PFSK-1 (cell line): Measurements from ENCODE around the gene OLIG2.

Experiments
- FOXP2 ChIP-seq: optimal IDR thresholded peaks from 2 replicates; pipeline ENCODE3; 2011; ENCODE audit warnings: borderline replicate concordance, control low read depth, inconsistent platforms; ENCODE audit not compliant: insufficient read depth; ENCODE audit errors: extremely low read length, extremely low read depth
- POLR2AphosphoS5 ChIP-seq: IDR thresholded peaks from 2 replicates; pipeline ENCODE4 v1.6.1; 2012; ENCODE audit warnings: low read depth, mild to moderate bottlenecking, control low read depth, low read length, moderate library complexity
- SIN3A ChIP-seq: IDR thresholded peaks from 2 replicates; pipeline ENCODE4 v1.6.1; 2012; ENCODE audit warnings: mild to moderate bottlenecking, low read length, moderate library complexity, borderline replicate concordance; ENCODE audit not compliant: insufficient read depth
- TAF1 ChIP-seq: IDR thresholded peaks from 2 replicates; pipeline ENCODE4 v1.6.1; 2012; ENCODE audit warnings: low read length, control low read depth, borderline replicate concordance; ENCODE audit not compliant: insufficient read depth
- TF ChIP-seq, protein P1 (sequence below), 2 experiments: IDR thresholded peaks; 2 replicates each; pipeline versions ENCODE4 v1.6.1 to v1.8.0; 2011 to 2012; ENCODE audit warnings: low read depth in 2 of 2, low read length in 2 of 2, control low read depth in 1 of 2, inconsistent platforms in 1 of 2, mild to moderate bottlenecking in 1 of 2, moderate library complexity in 1 of 2; ENCODE audit not compliant: insufficient read depth in 1 of 2

The OLIG2 gene

DNA sequence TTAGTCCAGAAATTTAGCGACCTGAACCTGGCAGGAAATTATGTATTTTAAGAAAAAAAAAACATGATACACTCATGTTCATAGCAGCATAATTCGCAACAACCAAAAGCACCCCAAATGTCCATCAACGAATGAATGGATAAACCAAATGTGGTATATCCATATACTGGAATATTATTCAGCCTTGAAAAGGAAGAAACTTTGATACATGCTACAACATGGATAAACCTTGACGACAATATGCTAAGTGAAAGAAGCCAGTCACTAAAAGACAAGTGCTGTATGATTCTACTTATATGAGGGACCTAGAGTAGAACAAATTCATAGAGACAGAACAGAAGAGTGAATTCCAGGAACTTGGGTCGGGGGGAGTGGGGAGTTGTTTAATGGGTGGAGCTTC lies 43.5 kb downstream of the OLIG2 start:
- TF ChIP-seq FOXP2 (no peak), TAF1 (no peak), SIN3A (no peak), POLR2AphosphoS5 (no peak)
- TF ChIP-seq, protein P1, sequence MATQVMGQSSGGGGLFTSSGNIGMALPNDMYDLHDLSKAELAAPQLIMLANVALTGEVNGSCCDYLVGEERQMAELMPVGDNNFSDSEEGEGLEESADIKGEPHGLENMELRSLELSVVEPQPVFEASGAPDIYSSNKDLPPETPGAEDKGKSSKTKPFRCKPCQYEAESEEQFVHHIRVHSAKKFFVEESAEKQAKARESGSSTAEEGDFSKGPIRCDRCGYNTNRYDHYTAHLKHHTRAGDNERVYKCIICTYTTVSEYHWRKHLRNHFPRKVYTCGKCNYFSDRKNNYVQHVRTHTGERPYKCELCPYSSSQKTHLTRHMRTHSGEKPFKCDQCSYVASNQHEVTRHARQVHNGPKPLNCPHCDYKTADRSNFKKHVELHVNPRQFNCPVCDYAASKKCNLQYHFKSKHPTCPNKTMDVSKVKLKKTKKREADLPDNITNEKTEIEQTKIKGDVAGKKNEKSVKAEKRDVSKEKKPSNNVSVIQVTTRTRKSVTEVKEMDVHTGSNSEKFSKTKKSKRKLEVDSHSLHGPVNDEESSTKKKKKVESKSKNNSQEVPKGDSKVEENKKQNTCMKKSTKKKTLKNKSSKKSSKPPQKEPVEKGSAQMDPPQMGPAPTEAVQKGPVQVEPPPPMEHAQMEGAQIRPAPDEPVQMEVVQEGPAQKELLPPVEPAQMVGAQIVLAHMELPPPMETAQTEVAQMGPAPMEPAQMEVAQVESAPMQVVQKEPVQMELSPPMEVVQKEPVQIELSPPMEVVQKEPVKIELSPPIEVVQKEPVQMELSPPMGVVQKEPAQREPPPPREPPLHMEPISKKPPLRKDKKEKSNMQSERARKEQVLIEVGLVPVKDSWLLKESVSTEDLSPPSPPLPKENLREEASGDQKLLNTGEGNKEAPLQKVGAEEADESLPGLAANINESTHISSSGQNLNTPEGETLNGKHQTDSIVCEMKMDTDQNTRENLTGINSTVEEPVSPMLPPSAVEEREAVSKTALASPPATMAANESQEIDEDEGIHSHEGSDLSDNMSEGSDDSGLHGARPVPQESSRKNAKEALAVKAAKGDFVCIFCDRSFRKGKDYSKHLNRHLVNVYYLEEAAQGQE (IDR thresholded peaks at IDR 0.05; ENCODE audit: insufficient read depth in 1 of 2, low read depth in 2 of 2, low read length in 2 of 2): no peak

DNA sequence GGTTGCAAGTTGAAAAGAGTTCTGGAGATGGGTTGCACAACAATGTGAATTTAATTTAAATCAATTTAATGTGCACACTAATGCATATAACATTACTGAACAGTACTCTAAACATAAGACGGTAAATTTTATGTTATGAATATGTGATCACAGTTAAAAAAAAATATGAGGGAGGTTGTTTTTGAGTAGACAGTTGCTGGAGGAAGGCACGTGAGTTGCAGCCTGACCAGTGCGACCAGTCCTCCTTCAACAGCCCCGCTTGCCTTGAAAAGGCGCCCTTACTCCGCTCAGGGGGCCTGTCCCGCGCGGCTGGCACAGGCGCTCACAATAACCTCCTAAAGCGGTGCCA lies 43.9 kb downstream of the OLIG2 start:
- TF ChIP-seq FOXP2 (no peak), SIN3A (no peak), POLR2AphosphoS5 (no peak), TAF1 (no peak)
- TF ChIP-seq, protein P1 (IDR thresholded peaks at IDR 0.05; ENCODE audit: insufficient read depth in 1 of 2, low read depth in 2 of 2, low read length in 2 of 2): no peak

DNA sequence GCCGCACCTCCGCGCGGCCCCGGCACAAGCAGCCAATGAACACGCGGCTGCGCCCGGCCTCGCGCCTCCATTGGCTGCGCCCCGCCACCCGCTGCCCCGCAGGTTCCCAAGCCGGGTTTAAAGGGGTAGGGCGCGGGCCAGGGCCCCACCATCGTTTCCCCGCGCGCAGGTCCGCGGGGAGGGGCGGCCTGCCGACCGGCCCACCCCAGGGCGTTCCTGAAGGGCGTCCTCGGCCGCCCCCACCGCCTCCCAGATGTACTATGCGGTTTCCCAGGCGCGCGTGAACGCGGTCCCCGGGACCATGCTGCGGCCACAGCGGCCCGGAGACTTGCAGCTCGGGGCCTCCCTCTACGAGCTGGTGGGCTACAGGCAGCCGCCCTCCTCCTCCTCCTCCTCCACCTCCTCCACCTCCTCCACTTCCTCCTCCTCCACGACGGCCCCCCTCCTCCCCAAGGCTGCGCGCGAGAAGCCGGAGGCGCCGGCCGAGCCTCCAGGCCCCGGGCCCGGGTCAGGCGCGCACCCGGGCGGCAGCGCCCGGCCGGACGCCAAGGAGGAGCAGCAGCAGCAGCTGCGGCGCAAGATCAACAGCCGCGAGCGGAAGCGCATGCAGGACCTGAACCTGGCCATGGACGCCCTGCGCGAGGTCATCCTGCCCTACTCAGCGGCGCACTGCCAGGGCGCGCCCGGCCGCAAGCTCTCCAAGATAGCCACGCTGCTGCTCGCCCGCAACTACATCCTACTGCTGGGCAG lies 44.4 kb downstream of the OLIG2 start, which contains the start of gene OLIG1:
Gene OLIG1, plus strand, starts transcription at position 148 of the 750 bp plus-strand sequence. Its CDS starts 106 bp downstream, at position 254.
- TF ChIP-seq TAF1 (no peak), FOXP2 (peak; percentile 46)

DNA sequence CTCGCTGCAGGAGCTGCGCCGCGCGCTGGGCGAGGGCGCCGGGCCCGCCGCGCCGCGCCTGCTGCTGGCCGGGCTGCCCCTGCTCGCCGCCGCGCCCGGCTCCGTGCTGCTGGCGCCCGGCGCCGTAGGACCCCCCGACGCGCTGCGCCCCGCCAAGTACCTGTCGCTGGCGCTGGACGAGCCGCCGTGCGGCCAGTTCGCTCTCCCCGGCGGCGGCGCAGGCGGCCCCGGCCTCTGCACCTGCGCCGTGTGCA lies 44.9 kb downstream of the OLIG2 start:
- TF ChIP-seq FOXP2: no peak
- TF ChIP-seq SIN3A: no peak
- TF ChIP-seq TAF1: no peak
- TF ChIP-seq POLR2AphosphoS5: no peak
- TF ChIP-seq, protein P1 (IDR thresholded peaks at IDR 0.05; ENCODE audit: insufficient read depth in 1 of 2, low read depth in 2 of 2, low read length in 2 of 2): no peak

DNA sequence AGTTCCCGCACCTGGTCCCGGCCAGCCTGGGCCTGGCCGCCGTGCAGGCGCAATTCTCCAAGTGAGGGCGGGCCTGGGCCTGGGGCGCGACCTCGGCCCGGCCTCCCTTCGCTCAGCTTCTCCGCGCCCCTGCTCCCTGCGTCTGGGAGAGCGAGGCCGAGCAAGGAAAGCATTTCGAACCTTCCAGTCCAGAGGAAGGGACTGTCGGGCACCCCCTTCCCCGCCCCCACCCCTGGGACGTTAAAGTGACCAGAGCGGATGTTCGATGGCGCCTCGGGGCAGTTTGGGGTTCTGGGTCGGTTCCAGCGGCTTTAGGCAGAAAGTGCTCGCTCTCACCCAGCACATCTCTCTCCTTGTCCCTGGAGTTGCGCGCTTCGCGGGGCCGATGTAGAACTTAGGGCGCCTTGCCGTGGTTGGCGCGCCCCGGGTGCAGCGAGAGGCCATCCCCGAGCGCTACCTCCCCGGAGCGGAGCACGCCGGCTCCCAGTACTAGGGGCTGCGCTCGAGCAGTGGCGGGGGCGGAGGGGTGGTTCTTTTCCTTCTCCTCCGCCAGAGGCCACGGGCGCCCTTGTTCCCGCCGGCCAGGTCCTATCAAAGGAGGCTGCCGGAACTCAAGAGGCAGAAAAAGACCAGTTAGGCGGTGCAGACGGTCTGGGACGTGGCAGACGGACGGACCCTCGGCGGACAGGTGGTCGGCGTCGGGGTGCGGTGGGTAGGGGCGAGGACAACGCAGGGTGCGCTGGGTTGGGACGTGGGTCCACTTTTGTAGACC lies 45.4 kb downstream of the OLIG2 start:
- TF ChIP-seq FOXP2 (no peak), SIN3A (no peak), POLR2AphosphoS5 (no peak), TAF1 (no peak)
- TF ChIP-seq, protein P1 (IDR thresholded peaks at IDR 0.05; ENCODE audit: insufficient read depth in 1 of 2, low read depth in 2 of 2, low read length in 2 of 2): no peak
